Islet precursor cell (in vitro differentiated cells): ENCODE results near the gene ADAMTS5.

ENCODE experiments used
- DNase-seq: peaks from one replicate; pipeline ENCODE4 v3.0.0-alpha.2; 2018

ADAMTS5 gene

DNA sequence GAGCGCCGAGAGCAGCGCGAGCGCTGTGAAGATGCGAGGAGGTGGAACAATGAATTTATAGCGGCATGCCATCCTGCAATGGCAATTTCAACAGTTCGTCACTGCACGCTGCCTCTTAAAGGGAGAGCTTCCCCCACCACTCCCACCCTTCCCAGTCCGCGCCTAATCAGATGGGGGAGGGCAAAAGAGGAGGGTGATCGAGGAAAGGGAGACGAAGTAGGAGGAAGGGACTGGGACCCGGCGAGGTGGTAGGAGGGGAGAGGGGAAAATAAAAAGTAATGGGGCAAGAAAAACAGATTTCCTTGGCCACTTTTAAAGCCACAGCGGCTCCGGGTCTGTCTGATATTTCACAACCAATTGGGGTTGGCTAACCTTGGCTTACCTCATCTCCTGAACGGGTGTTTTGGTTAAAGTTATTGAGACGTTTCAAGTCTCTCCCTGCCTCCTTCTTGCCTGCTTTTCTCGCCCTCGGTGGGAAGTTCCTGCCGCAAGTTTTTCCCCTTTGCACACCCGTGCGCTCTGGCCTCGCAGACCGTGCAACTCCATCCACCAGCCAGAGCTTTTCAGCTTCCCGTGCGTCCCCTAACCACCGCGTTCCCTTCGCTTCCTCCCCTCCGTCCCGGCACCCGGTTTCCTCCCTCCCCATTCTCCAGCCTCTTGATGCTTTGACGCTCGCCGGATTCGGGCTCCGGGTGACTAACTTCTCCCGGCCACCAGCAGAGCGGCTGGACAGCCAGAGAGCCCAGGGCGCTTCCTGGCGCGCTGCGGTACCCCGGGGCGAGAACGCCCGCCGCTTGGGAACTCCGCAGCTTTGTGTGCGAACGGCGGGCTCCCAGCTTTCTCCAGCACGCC, at the start of gene ADAMTS5:
Gene ADAMTS5 (minus strand): TSS at position 27 of the 852 bp plus-strand sequence. CDS start 697 bp downstream, outside the sequence.
- peak; percentile 91 for DNase-seq

GRCh38 chr21:27001526-27001925, 34.6 kb upstream of the ADAMTS5 start:
- no peak for DNase-seq

DNA sequence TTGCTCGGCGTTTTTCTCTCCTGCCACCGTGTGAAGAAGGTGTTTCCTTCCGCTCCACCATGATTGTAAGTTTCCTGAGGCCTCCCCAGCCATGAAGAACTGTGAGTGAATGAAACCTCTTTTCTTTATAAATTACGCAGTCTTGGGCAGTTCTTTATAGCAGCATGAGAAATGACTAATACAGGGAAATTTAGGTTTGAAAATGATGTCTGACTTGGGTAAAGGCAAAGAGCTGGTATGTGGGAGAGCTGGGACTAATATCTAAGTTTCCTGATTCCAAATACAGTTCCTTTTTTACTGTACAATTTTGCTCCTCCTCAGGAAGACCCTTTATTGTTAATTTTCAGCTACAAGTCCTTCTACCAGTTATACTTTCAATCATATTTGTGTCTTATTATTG, 16.7 kb upstream of the ADAMTS5 start:
- DNase-seq, result no peak

GRCh38 chr21:26982767-26983166, 15.9 kb upstream of the ADAMTS5 start:
- no peak for DNase-seq

GRCh38 chr21:26977746-26978145, 10.9 kb upstream of the ADAMTS5 start:
- no peak for DNase-seq

- DNase-seq, result no peak
Measured at GRCh38 chr21:26973226-26973625, 6.3 kb upstream of the ADAMTS5 start.

GRCh38 chr21:26972192-26972591, 5.3 kb upstream of the ADAMTS5 start:
- DNase-seq, result no peak

- no peak for DNase-seq
Measured at GRCh38 chr21:26969971-26970725, 3.3 kb upstream of the ADAMTS5 start.

GRCh38 chr21:26966649-26967061, 233 bp downstream of the ADAMTS5 start:
- no peak for DNase-seq

GRCh38 chr21:26965907-26966581, 844 bp downstream of the ADAMTS5 start:
- DNase-seq, result peak; percentile 72

- DNase-seq, result peak; percentile 92
Measured at GRCh38 chr21:26965040-26965906, 1.6 kb downstream of the ADAMTS5 start.

DNA sequence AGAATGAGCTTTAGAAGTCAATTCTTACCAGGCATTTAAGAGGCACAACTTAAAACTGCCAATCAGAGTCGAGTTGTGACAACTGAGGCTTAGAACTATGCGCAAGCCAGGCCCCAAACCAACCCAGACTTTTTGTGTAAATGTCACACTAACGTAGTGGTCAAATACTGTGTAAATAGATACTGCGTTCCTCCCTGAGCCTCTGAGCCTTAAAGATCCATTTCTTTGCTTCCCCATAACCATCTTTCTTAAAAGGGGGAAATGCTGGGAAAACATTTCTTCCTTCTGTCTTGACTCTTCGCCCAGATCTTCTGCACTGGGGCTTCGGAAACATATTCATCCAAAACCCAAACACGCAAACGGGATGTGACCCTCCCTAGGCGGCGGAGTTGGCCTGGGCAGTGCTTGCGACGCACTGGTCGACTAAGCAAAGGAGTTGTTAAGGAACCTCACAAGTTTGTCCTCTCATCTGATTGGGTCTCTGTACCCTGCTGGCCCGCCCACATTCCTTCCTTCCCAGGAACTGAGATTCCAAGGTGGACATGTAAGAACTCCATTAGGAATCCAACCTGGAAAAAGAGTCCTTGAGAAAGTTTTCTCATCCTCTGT, 2.6 kb downstream of the ADAMTS5 start:
- DNase-seq, result peak; percentile 92

DNA sequence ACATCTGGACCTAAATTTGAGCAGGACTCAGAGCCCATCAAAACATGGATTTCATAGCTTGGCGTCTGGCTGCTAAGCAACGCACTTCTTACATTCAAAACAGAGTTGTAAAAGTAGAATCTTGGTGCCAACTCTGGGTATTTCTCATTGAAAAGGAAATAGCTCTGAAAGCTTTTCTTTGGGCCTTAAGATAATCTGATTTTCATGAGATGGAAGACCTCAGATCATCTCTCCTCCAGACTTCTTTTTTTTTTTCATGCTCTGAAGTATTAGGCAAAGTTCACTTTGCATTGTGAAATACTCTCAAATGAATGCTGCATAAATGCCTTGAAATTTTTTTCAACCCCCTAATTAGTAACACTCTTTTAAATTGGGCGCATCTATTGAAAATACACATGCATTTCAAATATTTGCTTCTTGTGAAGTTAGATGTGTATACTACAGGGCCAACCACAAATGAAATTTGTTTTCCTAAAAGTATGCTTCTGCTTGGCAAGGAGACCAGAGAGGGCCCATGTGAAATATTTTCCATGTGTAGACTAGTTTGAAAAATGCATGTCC, 4.2 kb downstream of the ADAMTS5 start:
- DNase-seq, result no peak

DNA sequence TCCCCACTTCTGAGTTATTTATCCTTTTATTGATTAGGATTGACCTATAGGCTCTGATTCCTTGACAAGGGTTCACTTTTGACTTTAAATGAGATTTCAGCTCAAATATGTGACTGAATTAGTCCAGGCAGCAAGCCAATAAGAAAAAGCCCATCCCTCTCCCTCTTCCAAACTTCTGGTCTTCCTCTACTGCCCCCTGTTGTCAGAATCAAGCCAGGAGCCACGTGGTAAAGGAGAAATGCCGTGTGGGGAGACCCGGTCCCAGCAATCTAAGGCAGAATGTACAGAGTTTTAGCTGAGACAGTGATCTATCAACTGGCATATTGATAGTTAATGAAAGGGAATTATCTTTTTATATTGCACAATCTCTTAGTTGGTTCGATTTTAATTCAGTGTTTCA, 5.2 kb downstream of the ADAMTS5 start:
- DNase-seq, result no peak

DNA sequence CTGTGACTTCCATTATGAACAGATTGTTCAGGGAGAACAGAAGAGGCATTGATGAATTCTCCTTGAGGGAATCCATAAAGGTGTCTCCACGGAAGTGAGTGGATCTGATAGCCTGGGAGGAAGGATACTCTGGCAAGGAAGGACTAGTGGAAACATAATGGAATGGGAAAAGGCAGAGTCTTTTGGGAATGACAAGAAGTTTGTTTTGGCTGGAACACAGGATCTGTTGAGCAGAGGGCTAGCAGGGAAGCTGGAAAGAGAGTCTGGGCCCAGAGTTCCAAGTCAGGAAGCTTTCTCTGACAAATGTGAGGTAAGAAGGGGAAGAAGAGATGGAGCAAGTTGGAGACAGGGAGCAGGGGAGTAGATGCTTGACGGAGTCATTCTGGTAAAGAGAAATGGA, 8.1 kb downstream of the ADAMTS5 start:
- DNase-seq, result peak; percentile 56

DNA sequence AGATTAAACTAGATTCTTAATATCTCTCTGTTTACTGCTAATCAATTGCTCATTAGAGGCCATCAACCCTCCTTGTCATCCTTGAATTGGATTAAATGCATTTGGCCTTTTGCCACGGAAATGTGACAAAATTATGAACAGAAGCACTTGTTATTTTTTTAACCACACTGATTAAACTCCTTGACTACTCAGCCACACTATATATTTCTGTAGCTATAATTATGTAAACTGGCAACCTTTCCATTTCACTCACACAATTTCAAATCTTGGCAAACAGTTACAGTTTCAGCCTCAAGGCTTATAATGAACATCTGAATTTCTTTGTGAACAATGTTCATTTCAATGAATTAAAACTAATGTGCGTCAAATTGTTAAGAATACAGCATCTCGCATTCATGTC, 10.1 kb downstream of the ADAMTS5 start:
- DNase-seq, result no peak

- no peak for DNase-seq
Measured at GRCh38 chr21:26956216-26956615, 10.7 kb downstream of the ADAMTS5 start.

- DNase-seq, result no peak
Measured at GRCh38 chr21:26954662-26955121, 12.2 kb downstream of the ADAMTS5 start.

DNA sequence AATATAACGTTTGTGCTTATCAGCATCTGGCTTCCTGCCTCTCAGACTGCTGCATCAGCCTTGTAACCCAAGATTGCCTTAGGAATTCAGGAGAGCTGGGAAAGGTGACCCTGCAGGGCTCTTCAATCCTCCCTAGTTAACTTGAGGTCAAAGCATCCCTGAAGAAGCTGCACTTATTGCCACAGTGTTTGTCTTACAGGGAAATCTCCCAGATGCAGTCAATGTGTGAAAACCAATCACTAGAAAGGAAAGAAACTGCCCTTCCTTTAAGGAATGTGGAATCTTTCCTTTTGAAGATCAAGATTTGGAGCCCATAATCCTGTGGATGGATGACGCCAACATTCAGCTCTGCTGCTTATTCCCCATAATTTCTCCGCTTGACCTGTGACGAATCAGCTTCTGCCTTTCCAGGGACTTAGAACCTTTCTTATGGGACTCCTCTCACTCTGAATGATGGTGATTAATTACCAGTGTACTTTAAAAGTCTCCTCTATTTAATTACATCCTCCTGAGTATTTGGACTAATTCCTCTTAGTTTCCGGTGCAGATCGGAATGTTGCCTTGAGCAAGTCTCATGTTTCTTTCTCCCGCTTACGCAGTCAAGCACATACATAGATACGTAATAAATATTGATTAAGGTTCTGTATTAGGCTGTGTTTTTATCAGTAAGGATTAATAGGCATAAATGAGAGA, 14.4 kb downstream of the ADAMTS5 start:
- no peak for DNase-seq

- DNase-seq, result no peak
Measured at GRCh38 chr21:26949830-26950229, 17.1 kb downstream of the ADAMTS5 start.

- DNase-seq, result no peak
Measured at GRCh38 chr21:26948194-26948593, 18.7 kb downstream of the ADAMTS5 start.
